ENCODE measurements around the gene TPM2. TPM values are rescaled to one million over a fixed set of nuclear protein-coding genes. Genes with fewer than 3 reads are reported as not detected.

The TPM2 gene
- total and polyA plus RNA-seq, 9 of the 15 experiments (the other 6 are each of a cell fraction or from before 2014, with no cell fraction given) = 0.28 to 16.1 (median 4.5) TPM

- TF ChIP-seq MLX (CRISPR knock-in tag; conservative IDR thresholded peaks at IDR 0.05) (no peak), ZNF512 (tag; IDR thresholded peaks at IDR 0.05) (no peak), TAF1 (IDR thresholded peaks at IDR 0.05; ENCODE audit: control insufficient read depth, extremely low read depth, insufficient read depth, low read length, severe bottlenecking) (peak; percentile 27), ZBTB7A (IDR thresholded peaks at IDR 0.05; ENCODE audit: borderline replicate concordance, control insufficient read depth, low read depth, low read length) (0 out of 2 replicates have a peak, but pooled peaks have one; percentile 59), STAT5A (IDR thresholded peaks at IDR 0.05; ENCODE audit: borderline replicate concordance, low read length) (no peak; the same call in 1 of the 2 replicates), NFIC (IDR thresholded peaks at IDR 0.05) (peak; percentile 64), SPI1 (IDR thresholded peaks at IDR 0.05; ENCODE audit: borderline replicate concordance, low read depth, low read length) (peak; percentile 31; the same call in 1 of the 2 replicates), ZNF184 (CRISPR knock-in tag; IDR thresholded peaks at IDR 0.05) (no peak), ERF (CRISPR knock-in tag; IDR thresholded peaks at IDR 0.05) (no peak), ZNF41 (CRISPR knock-in tag; conservative IDR thresholded peaks at IDR 0.05) (no peak), E2F5 (CRISPR knock-in tag; IDR thresholded peaks at IDR 0.05) (peak; percentile 83; the same call in 1 of the 2 replicates), KLF10 (CRISPR knock-in tag; IDR thresholded peaks at IDR 0.05) (no peak), CBFB (CRISPR knock-in tag; IDR thresholded peaks at IDR 0.05) (0 out of 2 replicates have a peak, but pooled peaks have one; percentile 72), SMARCA4 (IDR thresholded peaks at IDR 0.05) (peak; percentile 28; the same call in 1 of the 2 replicates), UBTF (IDR thresholded peaks at IDR 0.05; ENCODE audit: borderline replicate concordance in 1 of 2, low read depth in 2 of 2, low read length in 2 of 2) (peak; percentile 71 to 95; a peak in 3 of 4 replicates), DDX20 (tag; IDR thresholded peaks at IDR 0.05; ENCODE audit: low read depth) (no peak), PHF8 (IDR thresholded peaks at IDR 0.05; ENCODE audit: borderline replicate concordance, low read length) (peak; percentile 8; the same call in 1 of the 2 replicates), THAP7 (CRISPR knock-in tag; IDR thresholded peaks at IDR 0.05) (no peak), HES1 (IDR thresholded peaks at IDR 0.05; ENCODE audit: low read depth) (0 out of 2 replicates have a peak, but pooled peaks have one; percentile 16), LCOR (CRISPR knock-in tag; IDR thresholded peaks at IDR 0.05) (peak; percentile 61; the same call in 1 of the 2 replicates), GTF2A2 (tag; IDR thresholded peaks at IDR 0.05) (no peak)
Measured at GRCh38 chr9:35657546-35658136, 32.1 kb downstream of the TPM2 start, which contains the start of gene RMRP (continued).
